Left forelimb (tissue), 1 donor: Measurements from ENCODE around the gene CHAF1A.

ENCODE experiments used
- DNase-seq: peaks from one replicate; pipeline ENCODE4 v3.0.0-alpha.2; 2018; ENCODE audit warnings: low spot score

The CHAF1A gene

DNA sequence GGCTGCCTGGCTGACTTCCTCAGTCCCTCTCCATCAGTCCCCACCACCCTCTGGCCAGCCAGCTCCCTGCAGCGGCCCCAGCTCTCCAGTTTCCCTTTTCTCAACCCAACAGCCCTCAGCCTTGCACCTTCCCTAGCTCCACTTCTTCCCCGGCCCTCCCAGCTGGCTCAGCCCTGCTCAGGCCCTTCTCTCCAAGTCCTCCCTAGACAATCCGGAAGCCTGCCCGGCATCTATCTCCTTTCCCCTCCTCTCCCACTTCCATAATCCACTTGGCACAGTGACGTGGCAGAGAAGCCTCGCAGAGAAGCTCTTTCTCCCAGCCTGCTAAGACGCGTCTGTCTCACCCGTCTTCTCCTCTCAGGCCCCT is 54.0 kb downstream of the CHAF1A start:
- DNase-seq = peak; percentile 70

GRCh38 chr19:4456843-4457653 is 54.6 kb downstream of the CHAF1A start:
- DNase-seq = peak; percentile 90

- DNase-seq = peak; percentile 97
Measured at GRCh38 chr19:4457654-4458395, 55.4 kb downstream of the CHAF1A start, which contains the start of gene UBXN6. Gene UBXN6 (minus strand): TSS chr19:4457794. CDS start chr19:4457697, 97 bp downstream.

GRCh38 chr19:4464815-4465581 is 62.6 kb downstream of the CHAF1A start:
- no peak for DNase-seq

GRCh38 chr19:4467835-4468234 is 65.4 kb downstream of the CHAF1A start:
- DNase-seq = no peak

GRCh38 chr19:4471403-4472173 is 69.1 kb downstream of the CHAF1A start:
- peak; percentile 98 for DNase-seq

GRCh38 chr19:4472174-4472974 is 69.9 kb downstream of the CHAF1A start, which contains the start of gene HDGFL2:
Gene HDGFL2 (plus strand): TSS chr19:4472297. CDS start chr19:4472351, 54 bp downstream.
- no peak for DNase-seq

DNA sequence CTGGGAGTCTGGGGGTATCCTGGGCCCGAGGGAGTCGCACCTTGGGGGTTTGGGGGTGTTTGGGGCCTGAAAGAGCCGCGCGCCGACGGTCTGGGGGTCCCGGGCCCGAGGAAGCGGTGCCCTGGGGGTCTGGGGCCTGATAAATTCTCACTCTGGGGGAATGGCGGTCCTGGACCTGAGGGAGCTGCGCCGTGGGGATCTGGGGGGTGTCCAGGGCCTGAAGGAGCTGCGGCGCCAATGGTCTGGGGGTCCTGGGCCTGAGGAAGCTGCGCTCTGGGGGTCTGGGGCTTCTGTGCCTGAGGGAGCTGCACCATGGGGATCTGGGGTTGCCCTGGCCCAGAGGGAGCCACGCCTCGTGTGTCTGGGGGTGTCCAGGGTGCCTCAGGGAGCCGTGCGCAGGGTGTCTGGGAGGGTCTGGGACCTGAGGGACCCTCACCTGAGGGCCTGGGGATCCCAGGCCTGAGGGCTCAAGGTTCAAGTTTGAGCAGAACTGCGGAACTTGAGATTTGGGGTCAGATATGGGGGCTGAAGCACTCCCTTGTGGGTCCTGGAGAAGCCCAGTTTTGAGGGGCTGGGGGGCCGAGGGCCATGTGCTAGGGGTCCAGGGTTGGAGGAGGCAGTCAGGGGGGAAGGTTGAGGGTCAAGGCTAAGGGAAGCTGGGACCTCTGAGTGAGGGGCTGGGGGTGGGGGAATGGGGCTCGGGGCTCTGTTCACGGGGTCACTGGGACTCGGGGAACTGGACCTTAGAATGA is 70.7 kb downstream of the CHAF1A start:
- no peak for DNase-seq

GRCh38 chr19:4473763-4474513 is 71.5 kb downstream of the CHAF1A start:
- DNase-seq = no peak

DNA sequence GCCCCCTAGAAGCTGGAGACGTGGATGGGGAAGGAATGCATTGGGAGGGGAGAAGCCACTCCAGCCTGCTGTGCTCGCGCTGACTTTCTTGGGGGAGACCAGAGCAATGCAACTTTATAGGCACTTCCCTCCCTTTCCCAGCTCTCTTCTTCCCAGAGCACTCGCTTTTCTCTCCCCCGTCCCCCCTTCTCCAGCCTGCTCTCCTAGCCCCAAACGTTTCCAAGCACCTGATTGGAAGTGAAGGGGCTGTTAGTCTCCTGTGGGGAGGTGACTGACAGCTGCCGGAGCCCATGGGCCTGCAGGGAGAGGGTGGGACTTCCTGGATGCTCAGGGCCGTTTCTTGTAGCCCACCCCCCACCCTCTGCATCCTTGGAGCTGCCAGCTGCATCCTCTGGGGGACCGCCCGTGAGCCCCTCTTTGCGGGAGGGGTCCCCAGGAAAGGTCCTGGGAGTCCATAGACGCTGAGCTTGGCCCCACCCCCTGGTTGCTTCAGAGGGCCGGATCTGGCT is 72.1 kb downstream of the CHAF1A start:
- DNase-seq = no peak

DNA sequence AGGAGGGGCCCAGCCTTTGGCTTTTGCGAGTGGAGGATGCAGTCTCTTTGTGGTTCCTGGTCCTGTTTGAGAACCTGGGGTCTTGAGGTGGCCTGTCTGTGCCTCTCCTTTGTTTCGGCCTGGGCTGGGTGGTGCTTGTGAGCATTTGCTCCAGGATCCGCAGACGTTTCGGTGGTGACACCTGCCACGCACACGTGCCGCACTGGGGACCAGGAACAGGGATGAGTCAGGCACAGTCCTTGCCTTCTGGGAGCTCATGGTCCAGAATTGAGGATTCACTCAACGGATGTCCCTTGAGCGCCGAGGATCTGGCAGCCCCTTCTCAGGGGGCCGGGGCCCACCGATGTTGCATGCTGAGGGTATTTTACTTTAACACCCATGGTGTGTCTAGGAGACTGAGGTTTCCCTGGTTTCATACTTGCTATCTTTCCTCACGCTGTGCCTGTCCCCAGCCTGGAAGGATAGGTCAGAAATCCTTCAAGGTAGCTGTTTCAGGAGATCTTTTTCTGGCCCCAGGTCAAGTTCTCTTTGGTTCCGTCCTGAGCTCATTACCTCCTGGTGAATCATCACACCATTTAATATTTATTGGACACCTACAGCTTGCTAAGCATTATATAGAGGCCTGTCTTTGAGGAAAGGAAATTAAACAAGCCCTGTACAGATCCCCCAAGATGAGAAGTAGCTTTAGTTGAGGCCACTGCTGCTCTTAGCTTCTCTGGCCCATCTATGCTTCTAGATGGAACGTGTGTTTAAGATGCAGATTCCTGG is 74.8 kb downstream of the CHAF1A start:
- DNase-seq = no peak

DNA sequence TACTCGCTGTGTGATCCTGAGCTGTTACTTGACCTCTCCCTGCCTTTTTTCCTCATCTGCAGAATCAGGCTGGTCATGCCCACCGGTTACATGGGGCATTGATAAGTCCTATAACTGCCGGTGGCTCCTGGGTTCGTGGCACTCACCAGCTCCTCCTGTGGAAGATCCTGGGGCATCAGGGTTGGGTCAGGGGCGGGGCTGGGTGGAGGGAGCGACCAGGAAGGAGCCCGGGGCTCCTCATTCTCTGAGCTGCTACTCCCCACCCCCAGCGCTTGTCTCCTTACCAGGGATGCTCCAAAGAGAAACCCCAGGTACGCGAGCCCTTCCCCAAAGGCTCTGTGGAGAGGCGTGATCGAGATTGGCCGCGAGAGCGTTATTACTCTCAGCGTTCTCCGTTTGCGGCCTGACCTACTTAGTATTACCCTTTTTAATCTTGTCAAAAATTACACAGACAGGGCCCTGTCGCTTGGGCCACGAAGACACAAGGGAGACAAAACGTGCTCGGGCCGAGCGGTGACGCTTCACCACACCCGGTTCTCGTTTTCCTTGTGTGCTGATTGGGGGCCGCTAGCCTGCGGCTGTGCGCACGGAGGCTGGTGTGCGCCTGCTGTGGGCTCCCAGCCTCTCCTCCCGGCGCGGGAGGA is 80.4 kb downstream of the CHAF1A start:
- no peak for DNase-seq

DNA sequence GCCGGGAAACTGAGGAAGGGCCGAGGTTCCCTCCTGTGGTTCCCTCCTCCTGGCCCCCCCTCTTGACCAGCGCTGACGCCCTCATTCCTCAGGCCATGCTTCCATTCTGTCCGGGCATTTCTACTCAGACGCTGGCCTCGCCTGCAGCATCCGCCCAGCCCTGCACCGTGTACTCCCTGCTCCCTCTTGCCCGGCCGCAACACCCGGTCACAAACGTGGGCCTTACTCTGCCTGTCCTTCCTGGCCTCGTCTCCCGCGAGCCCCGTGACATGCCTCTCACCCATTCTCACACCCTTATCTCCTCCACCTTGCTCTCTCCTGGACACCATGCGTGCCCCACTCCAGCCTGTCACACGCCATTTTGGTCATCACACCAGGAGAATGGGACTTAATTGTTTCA is 80.9 kb downstream of the CHAF1A start:
- DNase-seq = peak; percentile 50

- DNase-seq = peak; percentile 55
Measured at GRCh38 chr19:4487572-4487971, 85.1 kb downstream of the CHAF1A start.

DNA sequence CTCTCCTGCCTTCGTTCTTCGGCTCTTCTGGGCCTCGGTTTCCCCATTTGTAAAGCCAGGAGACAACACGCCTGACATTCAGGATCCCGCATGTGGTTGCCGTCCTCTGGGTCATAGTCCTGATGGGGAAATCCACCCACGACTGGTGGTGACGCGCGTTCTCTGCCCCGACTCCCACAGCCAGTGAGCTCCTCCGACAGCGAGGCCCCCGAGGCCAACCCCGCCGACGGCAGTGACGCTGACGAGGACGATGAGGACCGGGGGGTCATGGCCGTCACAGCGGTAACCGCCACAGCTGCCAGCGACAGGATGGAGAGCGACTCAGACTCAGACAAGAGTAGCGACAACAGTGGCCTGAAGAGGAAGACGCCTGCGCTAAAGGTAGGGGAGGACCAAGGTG is 86.1 kb downstream of the CHAF1A start:
- DNase-seq = no peak

DNA sequence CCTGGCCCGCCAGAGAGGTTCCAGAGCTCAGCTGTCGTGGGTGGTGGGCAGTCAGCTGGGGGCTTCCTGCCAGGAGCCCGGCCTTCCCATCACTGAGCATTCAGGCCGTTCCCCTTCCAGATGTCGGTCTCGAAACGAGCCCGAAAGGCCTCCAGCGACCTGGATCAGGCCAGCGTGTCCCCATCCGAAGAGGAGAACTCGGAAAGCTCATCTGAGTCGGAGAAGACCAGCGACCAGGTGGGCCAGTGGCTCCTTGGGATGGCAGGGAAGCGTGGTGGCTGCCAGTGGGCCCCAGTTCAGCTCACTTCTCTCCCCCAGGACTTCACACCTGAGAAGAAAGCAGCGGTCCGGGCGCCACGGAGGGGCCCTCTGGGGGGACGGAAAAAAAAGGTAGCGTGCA is 89.0 kb downstream of the CHAF1A start:
- peak; percentile 57 for DNase-seq

DNA sequence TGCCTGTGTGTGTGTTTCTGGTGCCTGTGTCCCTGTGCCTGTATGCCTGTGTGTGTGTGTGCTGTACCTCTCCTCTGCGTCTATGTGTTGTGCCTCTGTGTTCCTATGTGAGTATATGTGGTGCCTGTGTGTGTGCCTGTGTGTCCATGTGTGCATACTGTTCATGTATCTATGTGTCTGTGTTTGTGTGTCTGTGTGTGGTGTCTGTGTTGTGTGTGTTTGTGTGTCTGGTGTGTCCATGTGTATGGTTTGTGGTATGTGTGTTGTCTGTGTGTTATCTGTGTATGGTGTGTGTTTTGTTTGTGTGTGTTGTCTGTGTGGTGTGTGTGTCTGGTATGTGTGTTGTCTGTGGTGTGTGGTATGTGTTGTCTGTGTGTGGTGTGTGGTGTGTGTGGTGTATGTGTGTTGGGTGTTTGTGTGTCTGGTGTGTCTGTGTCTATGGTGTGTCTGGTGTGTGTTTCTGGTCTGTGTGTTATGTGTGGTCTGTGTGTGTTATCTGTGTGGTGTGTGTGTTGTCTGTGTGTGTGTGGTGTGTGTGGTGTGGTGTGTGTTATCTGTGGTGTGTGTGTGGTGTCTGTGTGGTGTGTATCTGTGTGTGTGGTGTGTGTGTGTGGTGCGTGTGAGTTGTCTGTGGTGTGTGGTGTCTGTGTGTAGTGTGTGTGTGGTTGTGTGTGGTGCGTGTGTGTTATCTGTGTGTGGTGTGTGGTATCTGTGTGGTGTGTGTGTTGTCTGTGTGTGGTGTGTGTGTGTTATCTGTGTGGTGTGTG is 90.1 kb downstream of the CHAF1A start:
- peak; percentile 41 for DNase-seq
